Stimulated activated CD4-positive, alpha-beta T cell treated with anti-CD3 and anti-CD28 coated beads, Interleukin-15, amount 100 ng/mL, for 1 hour (primary cell): ENCODE data around the gene TDRD10.
"Not testable (repeated sequence)": the region's sequence is repeated elsewhere in the genome, so short reads cannot be mapped to it uniquely, and the experiment has no call there.

Experiments used
- DNase-seq, 2 donors: peaks; one replicate each; pipeline ENCODE4 v3.0.0-alpha.2; 2020; ENCODE audit warnings: low read depth in 1 of 2, low spot score in 1 of 2

TDRD10 gene

GRCh38 chr1:154479764-154480421 lies 22.1 kb upstream of the TDRD10 start:
- no peak for DNase-seq

GRCh38 chr1:154481053-154481452 lies 21.0 kb upstream of the TDRD10 start:
- no peak for DNase-seq

GRCh38 chr1:154483941-154484803 lies 17.8 kb upstream of the TDRD10 start:
- no peak for DNase-seq

GRCh38 chr1:154485106-154485505 lies 16.9 kb upstream of the TDRD10 start:
- DNase-seq, result no peak

- no peak for DNase-seq
These were observed 16.0 kb upstream of the TDRD10 start for GRCh38 chr1:154485910-154486496.

GRCh38 chr1:154486756-154487155 lies 15.3 kb upstream of the TDRD10 start:
- not testable (repeated sequence) for DNase-seq

GRCh38 chr1:154488922-154489321 lies 13.1 kb upstream of the TDRD10 start:
- no peak for DNase-seq

- DNase-seq, result no peak
These were observed 12.2 kb upstream of the TDRD10 start for GRCh38 chr1:154489695-154490274.

GRCh38 chr1:154490317-154490716 lies 11.7 kb upstream of the TDRD10 start:
- DNase-seq, result no peak

- no peak for DNase-seq
These were observed 9.9 kb upstream of the TDRD10 start for GRCh38 chr1:154492115-154492514.

GRCh38 chr1:154493276-154493675 lies 8.7 kb upstream of the TDRD10 start:
- no peak for DNase-seq

- no peak for DNase-seq
These were observed 6.3 kb upstream of the TDRD10 start for GRCh38 chr1:154495496-154496273.

- no peak for DNase-seq
These were observed 5.6 kb upstream of the TDRD10 start for GRCh38 chr1:154496383-154496782.

GRCh38 chr1:154497026-154497806 lies 4.8 kb upstream of the TDRD10 start:
- DNase-seq, result no peak

GRCh38 chr1:154499446-154499845 lies 2.6 kb upstream of the TDRD10 start:
- DNase-seq, result no peak

GRCh38 chr1:154500533-154500932 lies 1.5 kb upstream of the TDRD10 start:
- no peak for DNase-seq

- DNase-seq, result no peak
These were observed 475 bp upstream of the TDRD10 start for GRCh38 chr1:154501423-154502065.

GRCh38 chr1:154502744-154503115 lies 711 bp downstream of the TDRD10 start:
- DNase-seq, result no peak

- DNase-seq, result no peak
These were observed 1.9 kb downstream of the TDRD10 start for GRCh38 chr1:154503898-154504297.

- no peak for DNase-seq
These were observed 10.7 kb downstream of the TDRD10 start for GRCh38 chr1:154512760-154513159.
